DND-41 (cell line): ENCODE data around the gene GRB2.

Experiments
- EZH2 ChIP-seq: IDR thresholded peaks from 3 replicates; pipeline ENCODE4 v1.6.1; 2012; ENCODE audit warnings: borderline replicate concordance, low read depth, mild to moderate bottlenecking, moderate library complexity, low read length, inconsistent platforms; ENCODE audit not compliant: severe bottlenecking
- TF ChIP-seq, protein P1 (sequence below): IDR thresholded peaks from 2 replicates; pipeline ENCODE4 v1.5.1; 2012; ENCODE audit warnings: borderline replicate concordance, low read length, moderate library complexity, mild to moderate bottlenecking; ENCODE audit not compliant: poor library complexity, severe bottlenecking; ENCODE audit errors: extremely low read depth

- TF ChIP-seq, protein P1, sequence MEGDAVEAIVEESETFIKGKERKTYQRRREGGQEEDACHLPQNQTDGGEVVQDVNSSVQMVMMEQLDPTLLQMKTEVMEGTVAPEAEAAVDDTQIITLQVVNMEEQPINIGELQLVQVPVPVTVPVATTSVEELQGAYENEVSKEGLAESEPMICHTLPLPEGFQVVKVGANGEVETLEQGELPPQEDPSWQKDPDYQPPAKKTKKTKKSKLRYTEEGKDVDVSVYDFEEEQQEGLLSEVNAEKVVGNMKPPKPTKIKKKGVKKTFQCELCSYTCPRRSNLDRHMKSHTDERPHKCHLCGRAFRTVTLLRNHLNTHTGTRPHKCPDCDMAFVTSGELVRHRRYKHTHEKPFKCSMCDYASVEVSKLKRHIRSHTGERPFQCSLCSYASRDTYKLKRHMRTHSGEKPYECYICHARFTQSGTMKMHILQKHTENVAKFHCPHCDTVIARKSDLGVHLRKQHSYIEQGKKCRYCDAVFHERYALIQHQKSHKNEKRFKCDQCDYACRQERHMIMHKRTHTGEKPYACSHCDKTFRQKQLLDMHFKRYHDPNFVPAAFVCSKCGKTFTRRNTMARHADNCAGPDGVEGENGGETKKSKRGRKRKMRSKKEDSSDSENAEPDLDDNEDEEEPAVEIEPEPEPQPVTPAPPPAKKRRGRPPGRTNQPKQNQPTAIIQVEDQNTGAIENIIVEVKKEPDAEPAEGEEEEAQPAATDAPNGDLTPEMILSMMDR, result no peak
- TF ChIP-seq EZH2, result no peak
Measured at GRCh38 chr17:75272848-75273184, 132.7 kb downstream of the GRB2 start.
